Spleen (tissue), 7 donors: Measurements from ENCODE around the gene PIK3R5.
A peak's percentile ranks its signal among the peaks of the same experiment; 100 is the strongest.

Experiments
- CTCF ChIP-seq, 11 experiments: fragments of 200-600 bp in 7 of 11; fragments of 450-650 bp in 4 of 11; sonication (generic) in 4 of 11; IDR thresholded peaks in 8 of 11; conservative IDR thresholded peaks in 3 of 11; 1 replicate in 7 of 11; 2 replicates in 4 of 11; pipeline versions ENCODE4 v1.4.0 to v1.8.0; 2016 to 2021; ENCODE audit warnings: antibody characterized with exemption in 11 of 11, inconsistent platforms in 4 of 11, mild to moderate bottlenecking in 1 of 11
- POLR2AphosphoS5 ChIP-seq, 3 donors: sonication (generic); formaldehyde crosslinking; IDR thresholded peaks; one replicate each; pipeline ENCODE4 v1.5.1; 2017; ENCODE audit warnings: antibody characterized with exemption in 3 of 3
- donor health status: DM: no; HTN: no; CAD: no; lungs with moderate emphysema.
- donor health status: DM: no; HTN: no; CAD: no.
- donor health status: DM: no; HTN: no; CAD: no.

DNA sequence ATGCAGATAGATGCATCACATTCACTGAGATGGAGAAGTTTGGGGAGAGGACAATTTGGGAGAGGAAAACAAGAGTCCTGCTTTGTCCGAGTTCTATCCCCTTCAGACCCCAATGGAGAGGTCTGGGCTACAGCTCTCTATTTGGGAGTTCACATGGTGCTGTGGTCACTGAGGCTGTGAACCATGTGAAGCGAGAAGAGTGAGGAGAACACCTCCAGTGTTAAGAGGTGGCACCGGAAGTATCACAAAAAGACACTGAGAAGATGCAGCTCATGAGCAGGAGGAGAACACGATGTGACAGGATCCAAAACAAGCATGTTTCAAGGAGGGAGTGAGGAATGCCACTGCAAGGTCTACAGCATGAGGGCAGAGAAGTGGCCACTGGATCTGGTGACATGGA, 39.7 kb downstream of the PIK3R5 start:
- TF ChIP-seq CTCF (IDR thresholded peaks at IDR 0.05 in 8 of 11, conservative IDR thresholded peaks at IDR 0.05 in 3 of 11), result no peak
- TF ChIP-seq POLR2AphosphoS5 (IDR thresholded peaks at IDR 0.05), result peak in 1 of 3 donors; percentile 28
